Astrocyte (in vitro differentiated cells and primary cell): ENCODE measurements around the gene PLEKHO2. TPM values are rescaled to one million over a fixed set of nuclear protein-coding genes. Genes with fewer than 3 reads are reported as not detected.

ENCODE experiments used
- DNase-seq: peaks from one replicate; pipeline ENCODE4 v3.0.0-alpha.2; 2010; ENCODE audit warnings: low read depth
- FAIRE-seq: peaks from 2 replicates; lab custom pipeline; 2011; peaks lifted over from hg19 to GRCh38; lab: Jason Lieb, UNC
- H2AFZ ChIP-seq: 2 replicates; pipeline ENCODE4 v1.6.0; 2012; ENCODE audit warnings: low read depth, low read length, inconsistent platforms
- H3K27ac ChIP-seq: 2 replicates; pipeline ENCODE4 v1.5.1; 2011; ENCODE audit warnings: low read depth, low read length, inconsistent platforms
- H3K27me3 ChIP-seq: 2 replicates; pipeline ENCODE4 v1.6.0; 2011; ENCODE audit warnings: low read length, inconsistent platforms; ENCODE audit not compliant: insufficient read depth
- H3K36me3 ChIP-seq: 2 replicates; pipeline ENCODE4 v1.5.1; 2011; ENCODE audit warnings: low read length, inconsistent platforms; ENCODE audit not compliant: insufficient read depth
- H3K4me1 ChIP-seq: 2 replicates; pipeline ENCODE4 v1.5.1; 2011; ENCODE audit warnings: low read length, inconsistent platforms; ENCODE audit not compliant: insufficient read depth
- H3K4me2 ChIP-seq: 2 replicates; pipeline ENCODE4 v1.6.0; 2012; ENCODE audit warnings: low read length, inconsistent platforms
- H3K4me3 ChIP-seq: 2 replicates; pipeline ENCODE4 v1.5.1; 2011; ENCODE audit warnings: low read depth, mild to moderate bottlenecking, low read length, inconsistent platforms; ENCODE audit not compliant: insufficient read depth
- H3K79me2 ChIP-seq: 2 replicates; pipeline ENCODE4 v1.6.0; 2012; ENCODE audit warnings: mild to moderate bottlenecking, low read length, inconsistent platforms; ENCODE audit not compliant: insufficient read depth
- H3K9ac ChIP-seq: 2 replicates; pipeline ENCODE4 v1.6.0; 2012; ENCODE audit warnings: mild to moderate bottlenecking, low read length, inconsistent platforms
- H3K9me3 ChIP-seq: 2 replicates; pipeline ENCODE4 v1.5.1; 2012; ENCODE audit warnings: low read depth, mild to moderate bottlenecking, low read length, inconsistent platforms; ENCODE audit not compliant: insufficient read depth
- H4K20me1 ChIP-seq: 2 replicates; pipeline ENCODE4 v1.6.0; 2012; ENCODE audit warnings: low read length, inconsistent platforms; ENCODE audit not compliant: insufficient read depth
- H3K27ac Mint-ChIP-seq: one replicate; pipeline ENCODE4 v1.8.0; 2021; ENCODE audit warnings: mild to moderate bottlenecking, mixed read lengths; ENCODE audit not compliant: unreplicated experiment
- H3K27me3 Mint-ChIP-seq: one replicate; pipeline ENCODE4 v1.8.0; 2021; ENCODE audit warnings: low read depth, mixed read lengths; ENCODE audit not compliant: unreplicated experiment
- H3K36me3 Mint-ChIP-seq: one replicate; pipeline ENCODE4 v1.8.0; 2021; ENCODE audit warnings: low read depth, mixed read lengths; ENCODE audit not compliant: unreplicated experiment
- H3K4me1 Mint-ChIP-seq: one replicate; pipeline ENCODE4 v1.8.0; 2021; ENCODE audit warnings: low read depth, mixed read lengths; ENCODE audit not compliant: unreplicated experiment
- H3K4me3 Mint-ChIP-seq: one replicate; pipeline ENCODE4 v1.8.0; 2021; ENCODE audit warnings: mild to moderate bottlenecking, moderate library complexity, mixed read lengths; ENCODE audit not compliant: unreplicated experiment
- H3K9me3 Mint-ChIP-seq: one replicate; pipeline ENCODE4 v1.8.0; 2021; ENCODE audit warnings: mild to moderate bottlenecking, mixed read lengths; ENCODE audit not compliant: unreplicated experiment
- CTCF ChIP-seq: IDR thresholded peaks from 2 replicates; pipeline ENCODE4 v1.5.1; 2011; ENCODE audit warnings: low read depth, mild to moderate bottlenecking, inconsistent platforms, low read length, moderate library complexity; ENCODE audit not compliant: insufficient read depth
- EZH2 ChIP-seq: IDR thresholded peaks from 2 replicates; pipeline ENCODE4 v1.6.1; 2012; ENCODE audit warnings: mild to moderate bottlenecking, low read length, inconsistent platforms; ENCODE audit not compliant: insufficient read depth
- total RNA-seq: library from RNA; stranded (reverse); gene quantifications from 2 replicates; pipeline ENCODE4 v1.2.1, GENCODE V29; 2021

Gene PLEKHO2
- total RNA-seq, 1 donor from 2014 or later, result 11.5 TPM

- Histone ChIP-seq H3K9ac (no peak overlapping the region), H3K4me2 (no peak overlapping the region), H3K79me2 (no peaks in the 10 kb centered on the region), H3K36me3 (no peaks in the 10 kb centered on the region), H3K27ac (no peak overlapping the region), H4K20me1 (no peaks in the 10 kb centered on the region), H2AFZ (no peak overlapping the region), H3K4me3 (no peak overlapping the region), H3K4me1 (peaks cover 4% of the 10 kb centered on the region), H3K9me3 (no peaks in the 10 kb centered on the region), H3K27me3 (peaks cover 7% of the 10 kb centered on the region)
- DNase-seq (no peak), FAIRE-seq (no peak)
- Mint-ChIP-seq H3K4me3 (no peak overlapping the region), H3K27ac (no peak overlapping the region), H3K9me3 (no peaks in the 10 kb centered on the region), H3K4me1 (peaks cover 9% of the 10 kb centered on the region), H3K27me3 (peaks cover 26% of the 10 kb centered on the region), H3K36me3 (peaks cover 2% of the 10 kb centered on the region)
- TF ChIP-seq CTCF, result no peak
- no peak for TF ChIP-seq EZH2
These were observed 33.9 kb upstream of the PLEKHO2 start for GRCh38 chr15:64807751-64808222.

- DNase-seq (no peak), FAIRE-seq (no peak)
- H3K36me3 ChIP-seq, result no peaks in the 10 kb centered on the region
- Mint-ChIP-seq H3K9me3 (no peaks in the 10 kb centered on the region), H3K27me3 (peaks cover 26% of the 10 kb centered on the region), H3K27ac (no peak overlapping the region), H3K4me1 (peaks cover 13% of the 10 kb centered on the region), H3K4me3 (no peak overlapping the region), H3K36me3 (peaks cover 2% of the 10 kb centered on the region)
- H3K4me1 ChIP-seq, result peaks cover 4% of the 10 kb centered on the region
- no peak overlapping the region for H3K4me2 ChIP-seq
- no peak overlapping the region for H3K9ac ChIP-seq
- H4K20me1 ChIP-seq, result no peaks in the 10 kb centered on the region
- H3K27ac ChIP-seq, result no peak overlapping the region
- no peaks in the 10 kb centered on the region for H3K79me2 ChIP-seq
- H3K27me3 ChIP-seq, result peaks cover 7% of the 10 kb centered on the region
- no peaks in the 10 kb centered on the region for H3K9me3 ChIP-seq
- TF ChIP-seq EZH2 (no peak), CTCF (no peak)
- H2AFZ ChIP-seq, result no peak overlapping the region
- no peak overlapping the region for H3K4me3 ChIP-seq
These were observed 32.8 kb upstream of the PLEKHO2 start for GRCh38 chr15:64808785-64809453.
